GM23248 (cell line): ENCODE measurements around the gene LRRTM2. TPM values are rescaled to one million over a fixed set of nuclear protein-coding genes. Genes with fewer than 3 reads are reported as not detected.

Source experiments
- DNase-seq: peaks from one replicate; pipeline ENCODE4 v3.0.0-alpha.2; 2015
- H2AFZ ChIP-seq: fragments of 200-600 bp; sonication (generic); 2 replicates; pipeline ENCODE4 v1.6.1; 2016; ENCODE audit warnings: antibody characterized with exemption
- H3F3A ChIP-seq: fragments of 200-600 bp; sonication (generic); 2 replicates; pipeline ENCODE4 v1.6.1; 2016; ENCODE audit warnings: mild to moderate bottlenecking, antibody characterized with exemption, mixed run types; ENCODE audit not compliant: insufficient read depth
- H3K27ac ChIP-seq: fragments of 200-600 bp; sonication (generic); 2 replicates; pipeline ENCODE4 v1.5.1; 2016; ENCODE audit warnings: mild to moderate bottlenecking
- H3K27me3 ChIP-seq: fragments of 200-600 bp; sonication (generic); replicated peaks from 2 replicates; pipeline ENCODE4 v1.6.1; 2016; ENCODE audit warnings: mild to moderate bottlenecking; ENCODE audit not compliant: insufficient read depth
- H3K36me3 ChIP-seq: fragments of 200-600 bp; sonication (generic); 2 replicates; pipeline ENCODE4 v1.6.1; 2016; ENCODE audit warnings: low read depth, mild to moderate bottlenecking
- H3K4me1 ChIP-seq: fragments of 200-600 bp; sonication (generic); 2 replicates; pipeline ENCODE4 v1.6.1; 2016; ENCODE audit warnings: mild to moderate bottlenecking; ENCODE audit not compliant: insufficient read depth
- H3K4me2 ChIP-seq: fragments of 200-600 bp; sonication (generic); one replicate; pipeline ENCODE4 v1.6.1; 2016; ENCODE audit warnings: mild to moderate bottlenecking; ENCODE audit not compliant: unreplicated experiment
- H3K4me3 ChIP-seq: fragments of 200-600 bp; sonication (generic); 2 replicates; pipeline ENCODE4 v1.5.1; 2016; ENCODE audit warnings: mild to moderate bottlenecking
- H3K79me2 ChIP-seq: fragments of 200-600 bp; sonication (generic); 2 replicates; pipeline ENCODE4 v1.6.1; 2016; ENCODE audit warnings: mild to moderate bottlenecking; ENCODE audit not compliant: insufficient read depth
- H3K9ac ChIP-seq: fragments of 200-600 bp; sonication (generic); 2 replicates; pipeline ENCODE4 v1.6.1; 2016; ENCODE audit warnings: mild to moderate bottlenecking
- H3K9me2 ChIP-seq: fragments of 200-600 bp; sonication (generic); 2 replicates; pipeline ENCODE4 v1.6.1; 2016; ENCODE audit warnings: mixed run types, mild to moderate bottlenecking, moderate library complexity; ENCODE audit not compliant: insufficient read depth
- H3K9me3 ChIP-seq: fragments of 200-600 bp; sonication (generic); one replicate; pipeline ENCODE4 v1.6.1; 2017; ENCODE audit warnings: low read depth
- H4K20me1 ChIP-seq: fragments of 200-600 bp; sonication (generic); 2 replicates; pipeline ENCODE4 v1.6.0; 2016; ENCODE audit not compliant: insufficient read depth
- EZH2 ChIP-seq: fragments of 200-600 bp; sonication (generic); IDR thresholded peaks from 2 replicates; pipeline ENCODE4 v1.6.1; 2018; ENCODE audit warnings: antibody characterized with exemption, mild to moderate bottlenecking; ENCODE audit not compliant: insufficient read depth, poor library complexity, severe bottlenecking
- EZH2phosphoT487 ChIP-seq: fragments of 200-600 bp; sonication (generic); IDR thresholded peaks from 2 replicates; pipeline ENCODE4 v1.6.1; 2018; ENCODE audit warnings: antibody characterized with exemption, moderate library complexity, mild to moderate bottlenecking, low read depth; ENCODE audit not compliant: insufficient read depth
- WGBS, 2 experiments: methylation state at CpG; one replicate each; pipeline ENCODE4 v1.1.6; 2015 to 2017; ENCODE audit warnings: low lambda C conversion rate in 2 of 2, low coverage in 1 of 2; ENCODE audit errors: missing lambda C conversion rate in 2 of 2; 5-methylcytosine and 5-hydroxymethylcytosine counted together
- in situ Hi-C: fragments of 300-500 bp; cut with MboI; formaldehyde crosslinking; loops from 2 replicates; pipeline ENCODE4 v1.15.0; 2020
- polyA plus RNA-seq: library from polyadenylated mRNA; unstranded; fragments of >200 nt; fragmentation: Nextera tagmentation; extraction: Ambion mirVana; gene quantifications from 2 replicates; pipeline ENCODE4 v1.2.1, GENCODE V29; 2016
- total RNA-seq: library from RNA; depleted of rRNA; stranded (reverse); fragments of >200 nt; shearing (Covaris generic); gene quantifications from 2 replicates; pipeline ENCODE4 v1.2.3, GENCODE V29; 2014; rRNA removed

The LRRTM2 gene
- total and polyA plus RNA-seq, 2 experiments from 2014 or later, result 0.11 to 0.71 TPM

DNA sequence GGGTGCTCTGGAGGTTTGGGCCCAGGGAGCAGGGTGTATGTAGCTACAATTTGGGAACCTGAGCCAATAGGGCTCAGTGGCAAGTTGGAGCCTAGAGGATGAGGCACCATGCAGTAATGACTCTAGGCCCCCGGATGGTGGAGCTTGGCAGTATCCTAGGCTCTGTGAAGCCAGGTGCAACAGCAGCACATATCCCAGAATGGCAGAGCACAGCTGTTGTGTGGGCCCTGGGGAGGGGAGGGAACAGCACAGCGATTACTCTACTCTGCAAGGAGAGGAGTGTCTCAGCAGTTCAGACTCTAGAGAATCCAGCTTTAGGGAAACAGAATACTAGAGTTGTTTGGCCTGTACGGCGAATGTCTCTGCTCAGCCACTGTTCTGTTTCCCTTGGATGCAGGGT lies 56.1 kb downstream of the LRRTM2 start:
- H3K4me1 ChIP-seq, result peaks cover 13% of the 10 kb centered on the region; the same call in 1 of the 2 replicates
- 62 to 81% methylated on average over 4 of the region's 4 CpGs for WGBS, 2 experiments
- H3K4me2 ChIP-seq, result no peak overlapping the region
- peaks cover 27% of the 10 kb centered on the region; the same call in 1 of the 2 replicates for H3F3A ChIP-seq
- peaks cover 18% of the 10 kb centered on the region; the same call in 1 of the 2 replicates for H3K36me3 ChIP-seq
- no peak for DNase-seq
- no peak overlapping the region for H3K9ac ChIP-seq
- in situ Hi-C loops, result no loop called here
- H3K9me2 ChIP-seq, result no peaks in the 10 kb centered on the region
- H3K27ac ChIP-seq, result no peak overlapping the region
- no peak overlapping the region for H2AFZ ChIP-seq
- H3K27me3 ChIP-seq, result no peaks in the 10 kb centered on the region
- H3K4me3 ChIP-seq, result no peak overlapping the region
- TF ChIP-seq EZH2phosphoT487, result no peak
- no peak for TF ChIP-seq EZH2
- H3K9me3 ChIP-seq, result no peaks in the 10 kb centered on the region
- H4K20me1 ChIP-seq, result peaks cover 13% of the 10 kb centered on the region
- peaks cover 97% of the 10 kb centered on the region for H3K79me2 ChIP-seq

Other genes starting within 250 kb of the LRRTM2 start
- 393 TPM in 2 replicates for gene CTNNA1, start 121.9 kb downstream of the LRRTM2 start, total RNA-seq
- 194 and 195 TPM in 2 replicates for gene CTNNA1, start 121.9 kb downstream of the LRRTM2 start, polyA plus RNA-seq